PC-9 (cell line): ENCODE data around the gene OR6C76. TPM values are rescaled to one million over a fixed set of nuclear protein-coding genes. Genes with fewer than 3 reads are reported as not detected.
"Not testable (repeated sequence)": the region's sequence is repeated elsewhere in the genome, so short reads cannot be mapped to it uniquely, and the experiment has no call there.

Experiments used
- BruUV-seq: library from RNA; stranded (reverse); fragments of 400-500 nt; replicated peaks from 2 replicates; lab custom pipeline; 2021; lab: Mats Ljungman, UMichigan
- CTCF ChIA-PET: fragments of 300-600 bp; sonication (Branson Sonifier 250); formaldehyde crosslinking; loops from one replicate; lab custom pipeline; 2022; ENCODE audit warnings: antibody characterized with exemption; lab: Charles Lee
- POLR2A ChIA-PET: fragments of 300-600 bp; sonication (Branson Sonifier 250); formaldehyde crosslinking; loops from one replicate; lab custom pipeline; 2022; ENCODE audit warnings: antibody characterized with exemption; ENCODE audit not compliant: unreplicated experiment; lab: Charles Lee
- DNase-seq, 2 experiments: peaks; one replicate each; pipeline versions ENCODE4 v3.0.0 to v3.0.0-alpha.2; 2015 to 2022; ENCODE audit warnings: mixed read lengths in 1 of 2
- H2AFZ ChIP-seq: fragments of 200-600 bp; sonication (generic); 2 replicates; pipeline ENCODE4 v1.8.1; 2017; ENCODE audit warnings: antibody characterized with exemption
- H3F3A ChIP-seq: fragments of 200-600 bp; sonication (generic); 2 replicates; pipeline ENCODE4 v1.8.1; 2017; ENCODE audit warnings: antibody characterized with exemption, mild to moderate bottlenecking, low read depth; ENCODE audit not compliant: insufficient read depth
- H3K27ac ChIP-seq: fragments of 200-600 bp; sonication (generic); 2 replicates; pipeline ENCODE4 v1.6.1; 2016; ENCODE audit warnings: mixed run types
- H3K27me3 ChIP-seq: fragments of 200-600 bp; sonication (generic); 2 replicates; pipeline ENCODE4 v1.6.1; 2016; ENCODE audit warnings: low read depth, mixed run types; ENCODE audit not compliant: insufficient read depth
- H3K36me3 ChIP-seq: fragments of 200-600 bp; sonication (generic); 2 replicates; pipeline ENCODE4 v1.6.1; 2016; ENCODE audit warnings: low read depth, mixed run types
- H3K4me1 ChIP-seq: fragments of 200-600 bp; sonication (generic); replicated peaks from 2 replicates; pipeline ENCODE4 v1.6.1; 2016; ENCODE audit warnings: mixed run types; ENCODE audit not compliant: insufficient read depth
- H3K4me2 ChIP-seq: fragments of 200-600 bp; sonication (generic); 2 replicates; pipeline ENCODE4 v1.6.1; 2017; ENCODE audit warnings: mixed run types
- H3K4me3 ChIP-seq: fragments of 200-600 bp; sonication (generic); 2 replicates; pipeline ENCODE4 v1.6.1; 2016; ENCODE audit warnings: mixed run types
- H3K79me2 ChIP-seq: fragments of 200-600 bp; sonication (generic); 2 replicates; pipeline ENCODE4 v1.6.1; 2017; ENCODE audit warnings: low read depth, mixed run types
- H3K9me2 ChIP-seq: fragments of 200-600 bp; sonication (generic); 2 replicates; pipeline ENCODE4 v1.8.1; 2017; ENCODE audit warnings: mild to moderate bottlenecking; ENCODE audit not compliant: insufficient read depth
- H3K9me3 ChIP-seq: fragments of 200-600 bp; sonication (generic); 2 replicates; pipeline ENCODE4 v1.8.1; 2016; ENCODE audit warnings: low read depth; ENCODE audit not compliant: insufficient read depth
- H4K20me1 ChIP-seq: fragments of 200-600 bp; sonication (generic); 2 replicates; pipeline ENCODE4 v1.8.1; 2017; ENCODE audit not compliant: insufficient read depth
- EZH2 ChIP-seq: fragments of 200-600 bp; sonication (generic); IDR thresholded peaks from 2 replicates; pipeline ENCODE4 v1.8.0; 2017; ENCODE audit warnings: antibody characterized with exemption, low read depth
- intact Hi-C: fragments of 100-400 bp; cut with micrococcal nuclease; formaldehyde crosslinking; loops from one replicate; pipeline ENCODE4 v1.10.0; 2022; ENCODE audit not compliant: unreplicated experiment
- total RNA-seq: library from RNA; stranded (reverse); gene quantifications from 2 replicates; pipeline ENCODE4 v1.2.3, GENCODE V29; 2021
- TF ChIP-seq, protein P1 (sequence below): fragments of 200-600 bp; sonication (generic); conservative IDR thresholded peaks from 2 replicates; pipeline ENCODE4 v1.6.1; 2017; ENCODE audit warnings: mixed run types, antibody characterized with exemption, mild to moderate bottlenecking, moderate library complexity

Gene OR6C76
- total RNA-seq, 1 experiment from 2014 or later: not detected

DNA sequence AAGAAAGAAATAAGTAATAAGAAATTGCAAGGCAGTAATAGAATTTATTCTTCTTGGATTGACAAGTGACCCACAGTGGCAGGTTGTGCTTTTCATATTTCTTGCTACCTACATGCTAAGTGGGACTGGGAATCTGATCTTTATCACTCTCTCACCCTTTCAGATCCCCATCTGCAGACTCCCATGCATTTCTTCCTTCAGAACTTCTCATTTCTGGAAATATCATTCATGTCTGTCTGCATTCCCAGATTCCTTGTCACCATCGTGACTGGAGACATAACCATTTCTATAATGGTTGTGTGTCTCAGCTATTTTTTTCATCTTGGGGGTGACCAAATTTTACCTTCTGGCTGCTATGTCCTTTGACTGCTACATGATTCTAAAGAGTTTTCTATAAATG, 29.7 kb upstream of the OR6C76 start:
- H3K4me2 ChIP-seq: no peak overlapping the region
- no peaks in the 10 kb centered on the region for H3K4me1 ChIP-seq
- no peaks in the 10 kb centered on the region for H3K9me2 ChIP-seq
- POLR2A ChIA-PET: no interaction called here
- H3K27me3 ChIP-seq: 0 out of 2 replicates have a peak, but pooled peaks cover 7% of the 10 kb centered on the region
- no peaks in the 10 kb centered on the region for H3F3A ChIP-seq
- no peaks in the 10 kb centered on the region for H3K36me3 ChIP-seq
- H3K9me3 ChIP-seq: no peaks in the 10 kb centered on the region
- no peaks in the 10 kb centered on the region for H4K20me1 ChIP-seq
- intact Hi-C loops: no loop called here
- DNase-seq: no peak
- no peak overlapping the region for H2AFZ ChIP-seq
- TF ChIP-seq, protein P1, sequence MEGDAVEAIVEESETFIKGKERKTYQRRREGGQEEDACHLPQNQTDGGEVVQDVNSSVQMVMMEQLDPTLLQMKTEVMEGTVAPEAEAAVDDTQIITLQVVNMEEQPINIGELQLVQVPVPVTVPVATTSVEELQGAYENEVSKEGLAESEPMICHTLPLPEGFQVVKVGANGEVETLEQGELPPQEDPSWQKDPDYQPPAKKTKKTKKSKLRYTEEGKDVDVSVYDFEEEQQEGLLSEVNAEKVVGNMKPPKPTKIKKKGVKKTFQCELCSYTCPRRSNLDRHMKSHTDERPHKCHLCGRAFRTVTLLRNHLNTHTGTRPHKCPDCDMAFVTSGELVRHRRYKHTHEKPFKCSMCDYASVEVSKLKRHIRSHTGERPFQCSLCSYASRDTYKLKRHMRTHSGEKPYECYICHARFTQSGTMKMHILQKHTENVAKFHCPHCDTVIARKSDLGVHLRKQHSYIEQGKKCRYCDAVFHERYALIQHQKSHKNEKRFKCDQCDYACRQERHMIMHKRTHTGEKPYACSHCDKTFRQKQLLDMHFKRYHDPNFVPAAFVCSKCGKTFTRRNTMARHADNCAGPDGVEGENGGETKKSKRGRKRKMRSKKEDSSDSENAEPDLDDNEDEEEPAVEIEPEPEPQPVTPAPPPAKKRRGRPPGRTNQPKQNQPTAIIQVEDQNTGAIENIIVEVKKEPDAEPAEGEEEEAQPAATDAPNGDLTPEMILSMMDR: no peak
- TF ChIP-seq EZH2: no peak
- no peaks in the 10 kb centered on the region for H3K79me2 ChIP-seq
- no TSS peak for BruUV-seq
- no peak overlapping the region for H3K27ac ChIP-seq
- no peak overlapping the region for H3K4me3 ChIP-seq
- CTCF ChIA-PET: no interaction called here

DNA sequence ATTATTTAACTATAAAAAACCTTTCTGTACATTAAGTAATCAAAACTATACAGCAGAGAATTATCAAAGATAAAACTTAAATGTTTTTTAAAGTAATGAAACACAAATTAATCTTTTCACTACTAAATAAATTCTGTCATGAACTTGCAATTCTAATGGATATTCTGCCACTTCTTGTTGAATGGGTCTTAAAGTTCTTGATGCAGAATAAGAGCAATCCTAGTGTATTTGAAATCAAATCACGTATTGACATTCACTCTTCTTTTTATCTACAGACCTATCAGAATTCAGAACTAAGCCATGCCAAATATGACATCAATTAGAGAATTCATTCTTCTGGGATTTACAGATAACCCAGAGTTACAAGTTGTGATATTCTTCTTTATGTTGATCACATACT, 25.8 kb upstream of the OR6C76 start, which contains the start of gene OR6C65:
Gene OR6C65, plus strand, starts transcription at position 301 of the 400 bp plus-strand sequence. Its CDS starts 0 bp downstream, at position 301.
- ChIA-PET POLR2A (no interaction called here), CTCF (no interaction called here)
- Histone ChIP-seq H3K9me3 (no peaks in the 10 kb centered on the region), H3K4me2 (no peak within 1 kb of the TSS), H3F3A (no peaks in the 10 kb centered on the region), H3K4me1 (no peaks in the 10 kb centered on the region), H3K36me3 (no peaks in the 10 kb centered on the region), H3K9me2 (no peaks in the 10 kb centered on the region), H2AFZ (no peak within 1 kb of the TSS), H3K4me3 (no peak within 1 kb of the TSS), H3K27me3 (0 out of 2 replicates have a peak, but pooled peaks cover 4% of the 10 kb centered on the region), H3K79me2 (no peaks in the 10 kb centered on the region), H4K20me1 (no peaks in the 10 kb centered on the region), H3K27ac (no peak within 1 kb of the TSS)
- BruUV-seq: no TSS peak
- intact Hi-C loops: no loop called here
- DNase-seq: no peak
- TF ChIP-seq, protein P1: no peak
- no peak for TF ChIP-seq EZH2

DNA sequence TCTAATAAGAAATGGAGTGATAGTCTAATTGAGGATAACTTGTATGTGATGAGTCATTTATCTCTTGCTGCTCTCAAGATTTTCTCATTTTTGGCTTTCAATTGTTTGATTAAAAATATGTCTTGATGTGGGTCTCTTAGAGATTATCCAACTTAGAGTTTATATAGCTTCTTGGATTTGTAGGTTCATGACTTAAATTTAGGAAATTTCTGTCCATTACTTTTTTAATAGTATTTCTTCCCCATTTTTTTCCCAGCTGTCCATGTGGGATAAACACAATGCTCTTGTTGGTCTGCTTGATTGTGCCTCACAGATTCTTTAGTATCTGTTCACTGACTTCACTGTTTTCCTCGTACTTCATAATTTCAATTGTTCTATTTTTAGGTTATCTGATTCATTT, 18.2 kb upstream of the OR6C76 start:
- CTCF ChIA-PET: no interaction called here
- intact Hi-C loops: no loop called here

DNA sequence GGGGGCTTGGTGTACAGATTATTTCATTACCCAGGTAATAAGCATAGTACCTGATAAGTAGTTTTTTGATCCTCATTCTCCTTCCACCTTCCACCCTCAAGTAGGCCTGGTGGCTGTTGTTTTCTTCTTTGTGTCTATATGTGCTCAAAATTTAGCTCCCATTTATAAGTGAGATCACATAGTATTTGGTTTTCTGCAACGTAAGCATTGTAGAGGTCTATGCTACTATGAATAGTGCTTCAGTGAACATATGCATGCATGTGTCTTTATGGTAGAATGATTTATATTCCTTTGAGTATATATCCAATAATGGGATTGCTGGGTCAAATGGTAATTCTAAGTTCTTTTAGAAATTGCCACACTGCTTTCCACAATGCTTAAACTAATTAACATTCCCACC, 16.9 kb upstream of the OR6C76 start:
- H3K36me3 ChIP-seq, H4K20me1 ChIP-seq, POLR2A ChIA-PET, H3K9me3 ChIP-seq, H3F3A ChIP-seq, H3K27ac ChIP-seq, H2AFZ ChIP-seq, DNase-seq, H3K4me1 ChIP-seq, intact Hi-C loops, H3K79me2 ChIP-seq, H3K9me2 ChIP-seq, CTCF ChIA-PET, BruUV-seq, H3K27me3 ChIP-seq, H3K4me3 ChIP-seq, H3K4me2 ChIP-seq: not testable (repeated sequence)

More for the DNA sequence above, 18.2 kb upstream of the OR6C76 start:
- H4K20me1 ChIP-seq: no peaks in the 10 kb centered on the region
- no peaks in the 10 kb centered on the region for H3K9me2 ChIP-seq
- H3K27me3 ChIP-seq: no peaks in the 10 kb centered on the region
- H3F3A ChIP-seq: no peaks in the 10 kb centered on the region
- H3K27ac ChIP-seq: no peak overlapping the region
- TF ChIP-seq, protein P1: no peak
- TF ChIP-seq EZH2: no peak
- no peak overlapping the region for H3K4me3 ChIP-seq
- H3K4me2 ChIP-seq: no peak overlapping the region
- no peaks in the 10 kb centered on the region for H3K79me2 ChIP-seq
- H3K9me3 ChIP-seq: no peaks in the 10 kb centered on the region
- POLR2A ChIA-PET: no interaction called here
- no peaks in the 10 kb centered on the region for H3K36me3 ChIP-seq
- no TSS peak for BruUV-seq
- no peaks in the 10 kb centered on the region for H3K4me1 ChIP-seq
- DNase-seq: no peak
- H2AFZ ChIP-seq: no peak overlapping the region

DNA sequence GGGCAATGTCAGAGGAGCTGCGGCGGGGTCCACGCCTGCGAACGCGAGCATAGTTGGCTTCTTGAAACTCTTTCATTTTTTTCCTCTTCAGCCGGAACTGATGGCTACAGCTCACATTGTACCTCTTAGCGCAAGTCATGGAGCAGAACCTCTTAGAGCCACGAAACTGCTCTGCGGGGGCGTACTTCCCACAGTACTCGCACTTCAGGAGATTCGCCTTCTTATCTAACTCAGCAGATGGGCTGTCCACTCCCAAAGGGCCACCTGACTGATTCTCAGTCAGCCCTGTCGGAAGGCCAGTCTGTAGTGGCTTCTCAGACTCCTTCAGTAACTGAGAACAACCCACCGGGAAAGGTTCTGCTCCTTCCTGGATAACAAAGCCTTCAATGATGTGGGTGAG, 13.9 kb upstream of the OR6C76 start:
- H3K27ac ChIP-seq, intact Hi-C loops, H3K4me1 ChIP-seq, H2AFZ ChIP-seq, H3K9me3 ChIP-seq, CTCF ChIA-PET, H3F3A ChIP-seq, H3K4me2 ChIP-seq, H3K79me2 ChIP-seq, H3K9me2 ChIP-seq, BruUV-seq, H3K36me3 ChIP-seq, H4K20me1 ChIP-seq, DNase-seq, H3K4me3 ChIP-seq, POLR2A ChIA-PET: not testable (repeated sequence)
- peaks cover 14% of the 10 kb centered on the region; the same call in 1 of the 2 replicates for H3K27me3 ChIP-seq
